H1 (cell line): Measurements from ENCODE around the gene VRK2. TPM values are rescaled to one million over a fixed set of nuclear protein-coding genes. Genes with fewer than 3 reads are reported as not detected.
A peak's percentile ranks its signal among the peaks of the same experiment; 100 is the strongest.

Experiments used
- CTCF ChIA-PET: fragments of 300-600 bp; sonication (Branson Sonifier 250); formaldehyde crosslinking; loops from one replicate; lab custom pipeline; 2021; ENCODE audit not compliant: partially characterized antibody; lab: Charles Lee
- POLR2A ChIA-PET: fragments of 300-600 bp; sonication (Branson Sonifier 250); formaldehyde crosslinking; loops from one replicate; lab custom pipeline; 2021; ENCODE audit warnings: inconsistent platforms; ENCODE audit not compliant: partially characterized antibody; lab: Charles Lee
- DNase-seq, 2 experiments: peaks; one replicate each; pipeline versions ENCODE4 v3.0.0 to v3.0.0-alpha.2; 2010 to 2022; ENCODE audit warnings: low spot score in 2 of 2, low read depth in 1 of 2, mixed read lengths in 1 of 2
- FAIRE-seq: peaks from 2 replicates; lab custom pipeline; 2011; peaks lifted over from hg19 to GRCh38; lab: Jason Lieb, UNC
- H2AFZ ChIP-seq: 2 replicates; pipeline ENCODE4 v1.8.1; 2012; ENCODE audit warnings: low read length, inconsistent platforms
- H2AK5ac ChIP-seq: 2 replicates; pipeline ENCODE4 v1.6.1; 2013; ENCODE audit warnings: low read depth, low read length
- H2BK120ac ChIP-seq: replicated peaks from 2 replicates; pipeline ENCODE3; 2013; ENCODE audit warnings: low read depth, low read length, inconsistent platforms
- H2BK12ac ChIP-seq: 2 replicates; pipeline ENCODE4 v1.6.1; 2013; ENCODE audit warnings: low read depth, low read length
- H2BK15ac ChIP-seq: 2 replicates; pipeline ENCODE4 v1.6.1; 2013; ENCODE audit warnings: low read length
- H2BK20ac ChIP-seq: 2 replicates; pipeline ENCODE4 v1.6.1; 2013; ENCODE audit warnings: low read length
- H2BK5ac ChIP-seq: 2 replicates; pipeline ENCODE4 v1.6.1; 2013; ENCODE audit warnings: low read depth, low read length
- H3K14ac ChIP-seq: 2 replicates; pipeline ENCODE4 v1.6.1; 2013; ENCODE audit warnings: inconsistent platforms; ENCODE audit not compliant: insufficient read length
- H3K18ac ChIP-seq: 2 replicates; pipeline ENCODE4 v1.6.1; 2013; ENCODE audit warnings: low read length; ENCODE audit errors: extremely low read depth
- H3K23ac ChIP-seq: 2 replicates; pipeline ENCODE4 v1.6.1; 2013; ENCODE audit warnings: inconsistent platforms; ENCODE audit not compliant: insufficient read length
- H3K23me2 ChIP-seq: 2 replicates; pipeline ENCODE4 v1.6.1; 2013; ENCODE audit warnings: low read depth, low read length
- H3K27ac ChIP-seq: 2 replicates; pipeline ENCODE4 v1.6.1; 2011; ENCODE audit warnings: low read depth, low read length, inconsistent platforms
- H3K27me3 ChIP-seq, 4 experiments: replicated peaks in 1 of 4; 1 replicate in 1 of 4; 2 replicates in 3 of 4; pipeline versions ENCODE4 v1.6.1 to v1.8.1; 2011 to 2013; ENCODE audit warnings: low read length in 3 of 4, mild to moderate bottlenecking in 3 of 4, inconsistent platforms in 2 of 4, mixed read lengths in 2 of 4, moderate library complexity in 1 of 4; ENCODE audit not compliant: control insufficient read depth in 3 of 4, insufficient read depth in 3 of 4; ENCODE audit errors: extremely low read depth in 1 of 4
- H3K36me3 ChIP-seq, 4 experiments: 2 replicates each; pipeline versions ENCODE4 v1.6.1 to v1.8.1; 2011 to 2013; ENCODE audit warnings: mild to moderate bottlenecking in 4 of 4, low read length in 3 of 4, moderate library complexity in 2 of 4, control low read depth in 1 of 4, inconsistent platforms in 1 of 4; ENCODE audit not compliant: insufficient read depth in 4 of 4, control insufficient read depth in 2 of 4
- H3K4ac ChIP-seq: replicated peaks from 2 replicates; pipeline ENCODE3; 2013; ENCODE audit warnings: low read length, low read depth, mixed read lengths, inconsistent platforms; ENCODE audit not compliant: insufficient read length
- H3K4me1 ChIP-seq, 4 experiments: replicated peaks in 1 of 4; 1 replicate in 1 of 4; 2 replicates in 3 of 4; pipeline versions ENCODE4 v1.6.1 to v1.8.1; 2011 to 2013; ENCODE audit warnings: low read length in 3 of 4, inconsistent platforms in 2 of 4, mixed read lengths in 1 of 4; ENCODE audit not compliant: insufficient read depth in 4 of 4, control insufficient read depth in 3 of 4
- H3K4me2 ChIP-seq, 2 experiments: 2 replicates each; pipeline versions ENCODE4 v1.6.1 to v1.8.1; 2011 to 2013; ENCODE audit warnings: low read depth in 2 of 2, low read length in 2 of 2, control low read depth in 1 of 2, inconsistent platforms in 1 of 2, mild to moderate bottlenecking in 1 of 2; ENCODE audit not compliant: insufficient read depth in 1 of 2
- H3K4me3 ChIP-seq, 4 experiments: fragments of 200-600, 300-600 bp in 1 of 4; sonication (generic), shearing (Covaris generic), sonication (Bioruptor Twin) in 1 of 4; 2 replicates each; pipeline versions ENCODE4 v1.5.1 to v1.8.1; 2011 to 2016; ENCODE audit warnings: low read length in 4 of 4, low read depth in 3 of 4, control low read depth in 2 of 4, inconsistent platforms in 2 of 4, mild to moderate bottlenecking in 2 of 4, mixed read lengths in 1 of 4, moderate library complexity in 1 of 4; ENCODE audit not compliant: insufficient read depth in 2 of 4; ENCODE audit errors: extremely low read depth in 1 of 4
- H3K56ac ChIP-seq: replicated peaks from 2 replicates; pipeline ENCODE3; 2013; ENCODE audit warnings: low read depth, mild to moderate bottlenecking, mixed read lengths, low read length, inconsistent platforms; ENCODE audit not compliant: insufficient read length
- H3K79me1 ChIP-seq: 2 replicates; pipeline ENCODE4 v1.6.1; 2013; ENCODE audit warnings: low read depth, low read length, control low read depth
- H3K79me2 ChIP-seq, 2 experiments: 2 replicates each; pipeline versions ENCODE4 v1.6.1 to v1.8.1; 2012 to 2013; ENCODE audit warnings: low read length in 2 of 2, mild to moderate bottlenecking in 2 of 2, inconsistent platforms in 1 of 2; ENCODE audit not compliant: insufficient read depth in 2 of 2, control insufficient read depth in 1 of 2
- H3K9ac ChIP-seq, 4 experiments: replicated peaks in 1 of 4; 1 replicate in 1 of 4; 2 replicates in 3 of 4; pipeline versions ENCODE4 v1.6.1 to v1.8.1; 2011 to 2013; ENCODE audit warnings: low read depth in 3 of 4, low read length in 3 of 4, control low read depth in 2 of 4, mild to moderate bottlenecking in 2 of 4, moderate library complexity in 2 of 4, inconsistent platforms in 1 of 4; ENCODE audit errors: extremely low read depth in 1 of 4
- H3K9me3 ChIP-seq, 2 experiments: 2 replicates each; pipeline versions ENCODE4 v1.6.1 to v1.8.1; 2012 to 2013; ENCODE audit warnings: mild to moderate bottlenecking in 2 of 2, moderate library complexity in 2 of 2, control low read depth in 1 of 2, inconsistent platforms in 1 of 2, low read depth in 1 of 2, low read length in 1 of 2, mixed read lengths in 1 of 2; ENCODE audit not compliant: insufficient read depth in 2 of 2
- H4K20me1 ChIP-seq, 2 experiments: replicated peaks in 1 of 2; 2 replicates each; pipeline versions ENCODE3 to v1.8.1; 2011 to 2013; ENCODE audit warnings: inconsistent platforms in 2 of 2, low read length in 2 of 2, mild to moderate bottlenecking in 1 of 2; ENCODE audit not compliant: insufficient read depth in 2 of 2, control insufficient read depth in 1 of 2
- H4K5ac ChIP-seq: 2 replicates; pipeline ENCODE4 v1.6.1; 2013; ENCODE audit warnings: low read length, low read depth, mixed read lengths, inconsistent platforms; ENCODE audit not compliant: insufficient read length
- H4K8ac ChIP-seq: 2 replicates; pipeline ENCODE4 v1.8.0; 2013; ENCODE audit warnings: mild to moderate bottlenecking, moderate library complexity, low read length, inconsistent platforms; ENCODE audit not compliant: insufficient read depth; ENCODE audit errors: extremely low read depth
- H4K91ac ChIP-seq: replicated peaks from 2 replicates; pipeline ENCODE3; 2013; ENCODE audit warnings: low read length, mixed read lengths, inconsistent platforms; ENCODE audit not compliant: insufficient read length
- CTBP2 ChIP-seq: IDR thresholded peaks from 2 replicates; pipeline ENCODE4 v1.7.0; 2011; ENCODE audit warnings: borderline replicate concordance, mild to moderate bottlenecking, moderate library complexity, mixed read lengths, low read length; ENCODE audit not compliant: insufficient read depth, insufficient read length
- NRF1 ChIP-seq: IDR thresholded peaks from 2 replicates; pipeline ENCODE4 v1.6.1; 2011; ENCODE audit warnings: mild to moderate bottlenecking, low read depth, low read length, improper control_type of control experiment
- SAP30 ChIP-seq: fragments of 300-600 bp; sonication (generic); IDR thresholded peaks from 2 replicates; pipeline ENCODE4 v1.7.1; 2012; ENCODE audit warnings: low read length, moderate library complexity, mild to moderate bottlenecking, inconsistent platforms; ENCODE audit not compliant: insufficient read depth, insufficient replicate concordance
- WGBS, 2 experiments: shearing (Covaris generic) in 1 of 2; methylation state at CpG; one replicate each; pipeline versions ENCODE4 v1.1.6 to v1.1.7; 2013 to 2015; ENCODE audit warnings: low lambda C conversion rate in 2 of 2, mixed read lengths in 2 of 2, inconsistent platforms in 1 of 2, low coverage in 1 of 2, missing lambda C conversion rate in 1 of 2; ENCODE audit not compliant: insufficient replicate concordance in 2 of 2, insufficient coverage in 1 of 2, insufficient read length in 1 of 2; ENCODE audit errors: extremely low coverage in 1 of 2, missing lambda C conversion rate in 1 of 2; 5-methylcytosine and 5-hydroxymethylcytosine counted together
- polyA plus RNA-seq, 7 experiments: library from polyadenylated mRNA; depleted of rRNA in 3 of 7; stranded (reverse) in 5 of 7; unstranded in 2 of 7; fragments of >200 nt in 5 of 7; fragments of 200-250 nt in 2 of 7; gene quantifications; 1 replicate in 5 of 7; 2 replicates in 1 of 7; 4 replicates in 1 of 7; pipeline versions ENCODE4 v1.2.1 to v1.2.3, GENCODE V29; 2011 to 2013; ENCODE audit warnings: missing spikeins in 2 of 7, mixed read lengths in 2 of 7
- total RNA-seq: library from RNA; stranded (reverse); fragmentation: NEBNext Ultra II Directional; extraction: Animal tissue kit (Norgen Biotek cat#: 25700); gene quantifications from 2 replicates; pipeline ENCODE4 v1.2.1, GENCODE V29; 2021

VRK2 gene
- total and polyA plus RNA-seq, 2 of the 8 experiments (the other 6 are each of a cell fraction or from before 2014, with no cell fraction given): 7.6 to 27.8 TPM

GRCh38 chr2:58044145-58044544 lies 2.5 kb upstream of the VRK2 start:
- H3K79me1 ChIP-seq: no peaks in the 10 kb centered on the region
- peak overlapping the region; percentile 38 for H2BK120ac ChIP-seq
- H3K27me3 ChIP-seq: peaks cover 0 to 1% (median 0%) of the 10 kb centered on the region in 4 experiments; a peak in 1 of 7 replicates
- H3K4me3 ChIP-seq: no peak overlapping the region
- no peak overlapping the region for H4K8ac ChIP-seq
- H3K23me2 ChIP-seq: 0 out of 2 replicates have a peak, but pooled peaks cover 2% of the 10 kb centered on the region
- H3K36me3 ChIP-seq: no peaks in the 10 kb centered on the region; a peak in 1 of 8 replicates
- no peak overlapping the region for H3K23ac ChIP-seq
- 84% methylated on average over 3 of the region's 3 CpGs; no CpG with 5 or more reads in 1 of the 2 experiments for WGBS, 2 experiments
- ChIA-PET POLR2A (no interaction called here), CTCF (interaction anchor here (0.6 kb wide), 1 partner anchor 308 kb away, joined by 3 read pairs; no protein-coding TSS in a partner anchor)
- H2AFZ ChIP-seq: no peak overlapping the region
- TF ChIP-seq NRF1: no peak
- TF ChIP-seq CTBP2: no peak
- no peak for TF ChIP-seq SAP30
- H2AK5ac ChIP-seq: no peak overlapping the region
- H3K9ac ChIP-seq: no peak overlapping the region
- no peak overlapping the region for H3K4ac ChIP-seq
- H3K56ac ChIP-seq: no peak overlapping the region
- H4K91ac ChIP-seq: no peak overlapping the region
- H3K9me3 ChIP-seq: no peaks in the 10 kb centered on the region
- H4K20me1 ChIP-seq: no peaks in the 10 kb centered on the region
- FAIRE-seq (no peak), DNase-seq (no peak)
- peaks cover 0 to 8% (median 6%) of the 10 kb centered on the region in 4 experiments; a peak in 3 of 7 replicates for H3K4me1 ChIP-seq
- no peak overlapping the region for H4K5ac ChIP-seq
- no peak overlapping the region for H3K18ac ChIP-seq
- H3K4me2 ChIP-seq: no peak overlapping the region
- H3K79me2 ChIP-seq: peaks cover 0 to 17% of the 10 kb centered on the region in 2 experiments; a peak in 2 of 4 replicates
- H2BK12ac ChIP-seq: no peak overlapping the region
- H2BK15ac ChIP-seq: no peak overlapping the region
- H3K14ac ChIP-seq: no peak overlapping the region
- H3K27ac ChIP-seq: no peak overlapping the region
- no peak overlapping the region for H2BK20ac ChIP-seq
- no peak overlapping the region for H2BK5ac ChIP-seq
